HL-60 (cell line): Measurements from ENCODE around the gene ZNF735.
"Not testable (repeated sequence)": the region's sequence is repeated elsewhere in the genome, so short reads cannot be mapped to it uniquely, and the experiment has no call there.

Source experiments
- DNase-seq, 2 experiments: peaks; one replicate each; pipeline ENCODE4 v3.0.0-alpha.2; 2010 to 2020; ENCODE audit warnings: low read depth in 1 of 2, low spot score in 1 of 2
- H3K27ac ChIP-seq: fragments of 250-450 bp; sonication (Bioruptor Pico); replicated peaks from 2 replicates; pipeline ENCODE4 v1.5.1; 2020; ENCODE audit warnings: mild to moderate bottlenecking, moderate library complexity
- H3K27me3 ChIP-seq: fragments of 250-450 bp; sonication (Bioruptor Pico); 2 replicates; pipeline ENCODE4 v1.5.1; 2021; ENCODE audit warnings: mild to moderate bottlenecking, moderate library complexity; ENCODE audit not compliant: insufficient read depth, poor library complexity, severe bottlenecking
- H3K4me3 ChIP-seq: replicated peaks from 2 replicates; pipeline ENCODE4 v1.5.1; 2011; ENCODE audit warnings: mild to moderate bottlenecking, control low read depth, low read length; ENCODE audit not compliant: insufficient read depth
- CTCF ChIP-seq: IDR thresholded peaks from one replicate; pipeline ENCODE4 v1.5.1; 2011; ENCODE audit warnings: low read length, control low read depth, inconsistent platforms; ENCODE audit not compliant: insufficient read depth
- GABPA ChIP-seq: IDR thresholded peaks from 2 replicates; pipeline ENCODE4 v1.6.1; 2012; ENCODE audit warnings: low read depth
- POLR2AphosphoS5 ChIP-seq: IDR thresholded peaks from 2 replicates; pipeline ENCODE4 v1.6.1; 2012; ENCODE audit warnings: low read depth
- SPI1 ChIP-seq: IDR thresholded peaks from 2 replicates; pipeline ENCODE4 v1.6.1; 2012; ENCODE audit warnings: low read depth, mild to moderate bottlenecking, borderline replicate concordance
- TF ChIP-seq, protein P1 (sequence below): IDR thresholded peaks from 2 replicates; pipeline ENCODE4 v1.6.1; 2012; ENCODE audit warnings: low read depth; ENCODE audit not compliant: insufficient replicate concordance

The ZNF735 gene

DNA sequence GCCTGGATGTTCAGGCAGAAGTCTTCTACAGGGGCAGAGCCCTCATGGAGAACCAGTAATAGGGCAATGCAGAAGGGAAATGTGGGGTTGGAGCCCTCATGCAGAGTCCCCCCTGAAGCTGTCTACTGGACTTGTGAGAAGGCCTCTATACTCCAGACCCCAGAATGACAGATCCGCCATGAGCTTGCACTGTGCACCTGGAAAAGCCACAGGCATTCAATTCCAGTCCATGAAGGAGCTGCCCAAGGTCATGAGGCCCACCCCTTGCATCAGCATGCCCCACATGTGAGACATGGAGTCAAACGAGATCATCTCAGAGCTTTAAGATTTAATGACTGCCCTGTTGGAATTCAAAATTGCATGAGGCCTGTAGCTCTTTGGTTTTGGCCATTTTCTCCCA is 16.4 kb downstream of the ZNF735 start:
- Histone ChIP-seq H3K27me3 (no peaks in the 10 kb centered on the region), H3K4me3 (no peak overlapping the region), H3K27ac (no peak overlapping the region)
- TF ChIP-seq POLR2AphosphoS5 (no peak), SPI1 (no peak), CTCF (no peak), GABPA (no peak)
- TF ChIP-seq, protein P1, sequence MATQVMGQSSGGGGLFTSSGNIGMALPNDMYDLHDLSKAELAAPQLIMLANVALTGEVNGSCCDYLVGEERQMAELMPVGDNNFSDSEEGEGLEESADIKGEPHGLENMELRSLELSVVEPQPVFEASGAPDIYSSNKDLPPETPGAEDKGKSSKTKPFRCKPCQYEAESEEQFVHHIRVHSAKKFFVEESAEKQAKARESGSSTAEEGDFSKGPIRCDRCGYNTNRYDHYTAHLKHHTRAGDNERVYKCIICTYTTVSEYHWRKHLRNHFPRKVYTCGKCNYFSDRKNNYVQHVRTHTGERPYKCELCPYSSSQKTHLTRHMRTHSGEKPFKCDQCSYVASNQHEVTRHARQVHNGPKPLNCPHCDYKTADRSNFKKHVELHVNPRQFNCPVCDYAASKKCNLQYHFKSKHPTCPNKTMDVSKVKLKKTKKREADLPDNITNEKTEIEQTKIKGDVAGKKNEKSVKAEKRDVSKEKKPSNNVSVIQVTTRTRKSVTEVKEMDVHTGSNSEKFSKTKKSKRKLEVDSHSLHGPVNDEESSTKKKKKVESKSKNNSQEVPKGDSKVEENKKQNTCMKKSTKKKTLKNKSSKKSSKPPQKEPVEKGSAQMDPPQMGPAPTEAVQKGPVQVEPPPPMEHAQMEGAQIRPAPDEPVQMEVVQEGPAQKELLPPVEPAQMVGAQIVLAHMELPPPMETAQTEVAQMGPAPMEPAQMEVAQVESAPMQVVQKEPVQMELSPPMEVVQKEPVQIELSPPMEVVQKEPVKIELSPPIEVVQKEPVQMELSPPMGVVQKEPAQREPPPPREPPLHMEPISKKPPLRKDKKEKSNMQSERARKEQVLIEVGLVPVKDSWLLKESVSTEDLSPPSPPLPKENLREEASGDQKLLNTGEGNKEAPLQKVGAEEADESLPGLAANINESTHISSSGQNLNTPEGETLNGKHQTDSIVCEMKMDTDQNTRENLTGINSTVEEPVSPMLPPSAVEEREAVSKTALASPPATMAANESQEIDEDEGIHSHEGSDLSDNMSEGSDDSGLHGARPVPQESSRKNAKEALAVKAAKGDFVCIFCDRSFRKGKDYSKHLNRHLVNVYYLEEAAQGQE = no peak
- no peak for DNase-seq

DNA sequence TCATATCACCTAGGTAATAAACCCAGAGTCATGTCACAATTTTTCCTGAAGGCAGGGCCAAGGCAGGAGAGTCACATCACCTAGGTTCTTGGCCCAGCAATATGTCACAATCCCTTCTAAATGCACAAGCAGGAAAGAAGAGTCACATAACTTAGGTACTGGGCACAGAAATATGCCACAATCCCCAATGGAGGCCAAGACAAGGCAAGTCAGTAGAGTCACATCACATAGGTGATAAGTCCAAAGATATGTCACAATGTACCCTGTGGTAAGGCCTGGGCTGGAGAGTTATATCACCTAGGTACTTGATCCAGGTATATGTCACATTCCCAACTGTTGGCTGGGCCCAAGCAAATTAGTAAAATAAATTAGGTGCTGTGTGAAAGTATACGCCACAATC is 21.2 kb downstream of the ZNF735 start, which contains the start of gene ZNF679:
ZNF679 (plus strand) TSS at position 301 of the 400 bp plus-strand sequence. CDS start 20,644 bp downstream, outside the sequence.
- not testable (repeated sequence) for H3K27me3 ChIP-seq, DNase-seq, H3K4me3 ChIP-seq, H3K27ac ChIP-seq

GRCh38 chr7:64266341-64266919 is 59.4 kb downstream of the ZNF735 start:
- H3K27me3 ChIP-seq = no peaks in the 10 kb centered on the region
- no peak overlapping the region for H3K27ac ChIP-seq
- TF ChIP-seq SPI1 (no peak), CTCF (no peak), POLR2AphosphoS5 (no peak), GABPA (no peak)
- TF ChIP-seq, protein P1 = no peak
- no peak overlapping the region for H3K4me3 ChIP-seq
- no peak for DNase-seq
